ENCODE results near the gene ZNF207. TPM values are rescaled to one million over a fixed set of nuclear protein-coding genes. Genes with fewer than 3 reads are reported as not detected.

ZNF207 gene
- total RNA-seq, 1 experiment from 2014 or later: 296 TPM

DNA sequence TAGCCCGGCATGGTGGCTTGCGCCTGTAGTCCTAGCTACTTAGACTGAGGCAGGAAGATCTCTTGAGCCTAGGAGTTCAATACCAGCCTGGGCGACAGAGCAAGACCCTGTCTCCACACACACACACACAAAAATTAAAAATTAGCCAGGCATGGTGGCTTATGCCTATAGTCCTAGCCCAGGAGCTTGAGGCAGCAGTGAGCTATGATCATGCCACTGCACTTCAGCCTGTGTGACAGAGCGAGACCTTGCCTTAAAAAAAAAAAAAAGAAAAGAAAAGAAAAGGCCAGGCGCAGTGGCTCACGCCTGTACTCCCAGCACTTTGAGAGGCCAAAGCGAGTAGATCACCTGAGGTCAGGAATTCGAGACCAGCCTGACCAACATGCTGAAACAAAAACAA is 31.9 kb upstream of the ZNF207 start:
- Histone ChIP-seq H3K23ac (ENCODE audit: insufficient read length, low read depth, low read length) (no peak overlapping the region), H3K18ac (ENCODE audit: insufficient read length, low read depth, low read length) (no peak overlapping the region), H3K27ac (ENCODE audit: insufficient read length, low read depth, low read length) (no peak overlapping the region), H2BK120ac (ENCODE audit: low read depth, low read length, poor library complexity, severe bottlenecking) (no peak overlapping the region), H4K8ac (replicated peaks; ENCODE audit: insufficient read length, low read depth, low read length) (no peak overlapping the region), H3T11ph (ENCODE audit: low read length) (no peak overlapping the region), H2AFZ (ENCODE audit: low read length) (no peak overlapping the region), H4K5ac (ENCODE audit: insufficient read length, low read depth, low read length) (no peak overlapping the region), H3K79me1 (ENCODE audit: insufficient read depth, low read depth, low read length, poor library complexity, severe bottlenecking) (no peaks in the 10 kb centered on the region), H3K56ac (ENCODE audit: insufficient read length, low read depth, low read length) (no peak overlapping the region), H3K14ac (ENCODE audit: insufficient read depth, low read length) (no peak overlapping the region), H2BK12ac (ENCODE audit: insufficient read length, low read depth, low read length) (no peak overlapping the region), H3K9me3 (ENCODE audit: control insufficient read depth, low read depth, low read length) (no peaks in the 10 kb centered on the region), H2BK20ac (ENCODE audit: low read depth, low read length, poor library complexity, severe bottlenecking) (no peak overlapping the region), H3K4me1 (ENCODE audit: insufficient read depth, low read length) (no peaks in the 10 kb centered on the region), H3K4ac (ENCODE audit: low read depth, low read length) (no peak overlapping the region), H3K4me2 (ENCODE audit: insufficient read depth, insufficient read length, low read length) (no peak overlapping the region), H3K9ac (ENCODE audit: extremely low read depth, insufficient read length, low read length) (no peak overlapping the region), H3K79me2 (ENCODE audit: insufficient read depth, low read length) (no peaks in the 10 kb centered on the region; the same call in 1 of the 2 replicates), H2AK5ac (ENCODE audit: insufficient read length, low read length) (no peak overlapping the region), H3K23me2 (ENCODE audit: insufficient read length, low read depth, low read length, poor library complexity, severe bottlenecking) (no peaks in the 10 kb centered on the region), H4K91ac (ENCODE audit: insufficient read length, low read depth, low read length) (no peak overlapping the region), H2BK5ac (ENCODE audit: insufficient read length, low read length) (no peak overlapping the region), H3K27me3 (ENCODE audit: insufficient read depth, low read length) (no peaks in the 10 kb centered on the region), H4K20me1 (ENCODE audit: control insufficient read depth, insufficient read depth, insufficient read length) (no peaks in the 10 kb centered on the region), H2BK15ac (ENCODE audit: low read depth, low read length) (no peak overlapping the region)
- H3K36me3 Mint-ChIP-seq (ENCODE audit: insufficient read depth in 1 of 3, low read depth in 3 of 3): peaks cover 1 to 31% (median 7%) of the 10 kb centered on the region in 3 experiments; a peak in 6 of 7 replicates
- H3K4me3 Mint-ChIP-seq: no peak overlapping the region
- peaks cover 26 to 35% of the 10 kb centered on the region in 2 experiments for H3K4me1 Mint-ChIP-seq
- H3K27me3 Mint-ChIP-seq (ENCODE audit: low read depth): peaks cover 3% of the 10 kb centered on the region; the same call in 1 of the 2 replicates
- H3K27ac Mint-ChIP-seq: peak overlapping the region in 1 of 3 experiments; percentile 90; a peak in 2 of 7 replicates
- DNase-seq: no peak
- WGBS (ENCODE audit: extremely low coverage, insufficient read length, low lambda C conversion rate): no CpG with 5 or more reads among the region's 8 CpGs
- TF ChIP-seq CTCF (conservative IDR thresholded peaks at IDR 0.05): no peak
- no peaks in the 10 kb centered on the region for H3K9me3 Mint-ChIP-seq
